GM18868 (cell line): ENCODE data around the gene INTS1.

Experiments used
- ATAC-seq: cut with Tn5 transposase; IDR thresholded peaks from one replicate; pipeline ENCODE4 v1.9.1; 2021; ENCODE audit warnings: mild to moderate bottlenecking, moderate library complexity; ENCODE audit not compliant: unreplicated experiment

Gene INTS1

DNA sequence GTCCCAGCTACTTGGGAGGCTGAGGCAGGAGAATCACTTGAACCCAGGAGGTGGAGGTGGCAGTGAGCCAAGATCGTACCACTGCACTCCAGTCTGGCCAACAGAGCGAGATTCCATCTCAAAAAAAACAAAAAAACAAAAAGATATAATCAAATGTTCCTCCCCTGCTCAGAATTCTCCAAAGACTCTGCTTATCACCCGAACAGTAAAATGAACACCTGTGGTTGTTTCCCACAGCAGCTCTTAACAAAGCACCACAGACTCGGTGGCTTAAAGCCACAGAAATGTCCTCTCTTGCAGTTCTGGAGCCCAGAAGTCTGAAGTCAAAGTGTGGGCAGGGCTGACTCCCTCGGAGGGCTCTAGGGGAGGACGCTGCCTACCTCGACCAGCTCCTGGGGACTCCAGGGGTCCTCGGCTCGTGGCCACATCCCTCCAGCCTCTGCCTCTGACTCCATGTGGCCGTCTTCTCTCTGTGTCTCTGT is 4.1 kb upstream of the INTS1 start:
- no peak for ATAC-seq

DNA sequence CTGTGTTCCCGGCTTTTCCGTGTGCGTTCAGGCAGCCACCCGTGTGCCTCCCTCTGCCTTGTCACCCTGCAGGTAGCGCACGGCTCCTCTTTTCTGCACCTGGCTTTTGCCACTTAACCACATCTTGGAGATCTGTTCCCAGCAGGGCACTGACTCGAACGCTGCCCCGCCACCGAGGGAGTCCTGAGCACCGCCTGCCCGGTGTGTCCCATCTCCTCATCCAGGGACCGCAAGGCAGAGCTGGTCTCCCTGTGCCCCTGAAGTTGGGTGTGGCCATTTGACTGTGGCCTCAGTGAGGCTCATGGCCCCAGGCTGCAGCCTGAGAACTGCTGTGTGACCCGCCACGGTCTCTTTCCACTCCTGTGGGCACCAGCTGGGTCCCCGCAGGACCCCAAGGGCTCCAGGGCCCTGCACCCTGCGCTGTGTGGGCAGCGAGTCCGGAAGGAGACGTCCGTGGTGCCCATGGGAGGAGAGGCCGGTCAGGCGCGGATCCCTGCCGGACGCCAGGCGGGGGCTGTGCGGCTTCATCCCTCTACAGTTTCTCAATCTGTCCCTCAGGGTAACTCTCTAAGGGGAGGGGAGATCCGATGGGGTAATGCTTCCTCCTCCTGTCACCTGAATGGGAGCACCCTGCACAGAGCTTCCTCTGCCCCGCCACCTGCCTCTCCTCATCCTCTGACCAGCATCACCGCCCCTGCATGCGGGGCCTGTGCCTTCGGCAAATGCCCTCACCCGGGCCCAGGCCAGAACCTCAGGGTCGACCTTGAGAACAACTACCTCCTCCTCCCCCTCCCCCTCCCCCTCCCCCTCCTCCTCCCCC is 1.8 kb upstream of the INTS1 start:
- ATAC-seq, result no peak

DNA sequence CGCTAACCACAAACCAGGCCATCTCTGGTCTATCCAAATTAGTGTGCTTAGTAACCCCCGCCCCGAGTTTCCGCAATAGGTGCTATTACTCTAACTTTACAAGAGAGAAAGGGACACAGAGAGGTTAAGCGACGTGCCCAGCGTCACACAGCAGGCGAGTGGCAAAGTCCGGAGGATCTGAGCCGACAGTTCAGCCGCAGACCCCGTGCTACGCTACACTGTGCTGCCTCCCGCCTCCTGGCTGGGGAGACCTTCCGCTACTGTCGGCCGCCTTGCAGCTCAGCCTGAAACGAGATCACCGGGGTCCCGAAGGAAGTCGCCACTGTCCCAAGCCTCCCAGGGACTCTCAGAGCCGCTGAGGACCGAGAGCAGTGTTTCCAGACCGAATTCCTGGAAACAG is 799 bp downstream of the INTS1 start:
- ATAC-seq, result no peak

DNA sequence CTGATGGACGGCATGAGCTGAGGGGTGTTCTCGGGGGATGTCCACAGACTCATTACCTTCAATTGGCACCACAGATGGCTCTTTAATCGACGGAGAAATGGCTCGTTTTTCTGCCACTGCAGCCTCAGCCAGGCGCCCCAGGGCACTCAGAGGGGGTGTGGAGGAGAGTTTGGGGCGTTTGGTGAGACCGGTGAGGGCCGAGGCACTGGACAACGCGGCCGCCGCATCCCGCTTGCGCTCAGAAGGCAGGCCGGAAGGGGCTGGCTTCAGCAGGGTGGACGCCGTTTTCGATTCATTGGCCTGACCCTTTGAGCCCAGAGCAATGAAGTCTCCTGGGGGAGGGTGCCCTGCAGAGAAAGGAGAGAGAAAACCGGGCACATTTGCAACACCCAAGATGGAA is 1.3 kb downstream of the INTS1 start:
- no peak for ATAC-seq

DNA sequence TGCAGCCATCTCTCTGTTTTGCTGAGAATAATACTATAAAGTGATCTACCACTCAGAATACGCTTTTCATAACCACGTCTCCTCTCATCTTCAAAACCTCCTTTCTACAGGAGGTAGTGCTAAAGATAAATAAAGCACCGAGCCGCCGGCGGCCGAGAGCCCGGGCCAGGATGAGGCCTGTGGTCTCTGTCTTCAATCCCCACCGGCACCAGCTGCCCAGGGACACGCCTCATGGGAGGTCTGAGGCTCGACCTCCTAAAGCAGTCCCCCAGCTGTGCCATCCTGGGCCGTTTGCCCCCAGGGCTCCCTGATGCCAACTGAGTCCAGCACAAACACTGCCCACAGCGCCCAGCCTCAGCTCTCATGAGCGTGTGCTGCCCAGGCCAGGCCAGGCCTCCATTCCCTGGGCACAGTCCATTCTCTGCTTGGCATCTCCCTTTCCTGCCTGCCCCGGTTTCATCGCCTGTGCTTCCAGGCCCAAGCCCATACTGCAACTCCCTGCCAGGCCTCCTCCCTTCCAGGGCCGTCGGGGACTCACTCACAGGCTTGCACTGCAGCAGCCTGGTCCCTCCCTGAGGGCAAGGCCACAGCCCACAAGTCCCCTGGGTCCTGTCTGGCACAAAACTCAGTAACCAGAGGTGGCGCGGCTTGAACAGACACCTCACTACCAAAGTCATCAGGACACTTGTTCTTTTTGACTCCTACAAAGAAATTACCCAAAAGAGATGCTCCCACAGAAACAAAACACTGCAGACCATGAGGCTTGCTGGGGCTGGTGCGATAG is 2.5 kb downstream of the INTS1 start:
- no peak for ATAC-seq

DNA sequence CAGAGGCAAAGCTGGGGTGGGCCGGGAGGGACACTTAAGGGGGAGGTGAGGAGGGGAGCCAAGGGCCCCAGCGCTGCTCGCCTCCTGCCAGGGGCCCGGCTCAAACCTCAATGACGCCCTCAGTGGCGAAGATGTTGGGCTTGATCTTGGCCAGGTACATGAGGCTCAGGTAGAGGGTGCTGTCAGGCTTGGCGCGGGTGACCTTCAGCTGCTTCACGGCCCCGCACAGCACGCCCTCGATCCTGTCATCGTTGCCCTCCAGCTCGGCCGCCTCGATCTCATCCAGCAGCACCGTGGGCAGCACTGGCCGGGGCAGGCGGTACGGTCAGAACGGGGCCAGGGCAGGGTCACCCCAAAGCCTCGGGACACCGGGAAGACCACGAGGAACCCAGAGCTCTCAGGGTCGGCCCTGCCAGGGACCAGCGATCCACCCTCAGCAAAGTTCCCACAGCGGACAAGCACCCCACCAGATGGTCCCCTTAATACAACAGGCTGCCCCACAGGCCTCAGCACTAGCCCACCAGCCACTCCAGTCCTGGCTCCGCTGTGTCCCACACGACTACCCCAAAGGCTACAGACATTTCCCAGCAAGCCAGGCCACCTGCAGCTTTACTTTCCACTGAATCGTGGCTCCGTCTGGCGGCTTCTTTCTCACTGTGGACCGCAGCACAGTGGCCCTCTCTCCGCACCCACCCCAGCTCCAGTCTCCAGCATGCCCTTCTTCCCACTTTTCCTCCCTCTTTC is 4.0 kb downstream of the INTS1 start:
- no peak for ATAC-seq

DNA sequence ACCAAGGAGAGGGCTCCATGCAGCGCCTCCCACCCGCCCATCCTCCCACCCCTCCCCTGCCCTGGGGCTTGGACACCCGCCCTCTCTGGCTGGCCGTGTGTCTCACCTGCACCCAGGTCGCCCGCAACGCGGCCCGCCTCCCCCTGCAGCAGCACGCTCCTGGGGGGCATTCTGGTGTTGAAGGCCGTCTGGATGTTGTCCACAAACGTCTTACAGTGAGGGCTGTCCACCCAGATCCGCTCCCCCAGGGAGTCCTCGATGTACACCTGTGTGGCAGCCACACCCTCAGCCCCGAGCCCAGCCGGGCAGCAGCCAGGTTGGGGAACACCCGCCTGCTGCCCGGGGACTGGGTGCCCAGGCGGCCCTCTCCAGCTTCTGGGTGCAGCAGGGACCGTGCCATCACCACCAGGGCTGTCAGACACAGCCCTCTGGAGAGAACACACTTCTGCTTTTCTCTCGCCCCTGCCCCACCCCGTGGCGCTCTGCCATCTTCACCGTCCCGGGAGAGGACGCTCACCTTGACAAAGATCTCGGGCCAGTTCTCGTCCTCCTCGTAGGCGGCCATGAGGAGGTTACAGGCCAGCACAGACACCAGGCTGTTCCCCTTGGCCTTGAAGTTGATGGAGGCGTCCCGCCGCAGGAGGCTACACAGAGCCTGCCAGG is 4.7 kb downstream of the INTS1 start:
- ATAC-seq, result no peak

DNA sequence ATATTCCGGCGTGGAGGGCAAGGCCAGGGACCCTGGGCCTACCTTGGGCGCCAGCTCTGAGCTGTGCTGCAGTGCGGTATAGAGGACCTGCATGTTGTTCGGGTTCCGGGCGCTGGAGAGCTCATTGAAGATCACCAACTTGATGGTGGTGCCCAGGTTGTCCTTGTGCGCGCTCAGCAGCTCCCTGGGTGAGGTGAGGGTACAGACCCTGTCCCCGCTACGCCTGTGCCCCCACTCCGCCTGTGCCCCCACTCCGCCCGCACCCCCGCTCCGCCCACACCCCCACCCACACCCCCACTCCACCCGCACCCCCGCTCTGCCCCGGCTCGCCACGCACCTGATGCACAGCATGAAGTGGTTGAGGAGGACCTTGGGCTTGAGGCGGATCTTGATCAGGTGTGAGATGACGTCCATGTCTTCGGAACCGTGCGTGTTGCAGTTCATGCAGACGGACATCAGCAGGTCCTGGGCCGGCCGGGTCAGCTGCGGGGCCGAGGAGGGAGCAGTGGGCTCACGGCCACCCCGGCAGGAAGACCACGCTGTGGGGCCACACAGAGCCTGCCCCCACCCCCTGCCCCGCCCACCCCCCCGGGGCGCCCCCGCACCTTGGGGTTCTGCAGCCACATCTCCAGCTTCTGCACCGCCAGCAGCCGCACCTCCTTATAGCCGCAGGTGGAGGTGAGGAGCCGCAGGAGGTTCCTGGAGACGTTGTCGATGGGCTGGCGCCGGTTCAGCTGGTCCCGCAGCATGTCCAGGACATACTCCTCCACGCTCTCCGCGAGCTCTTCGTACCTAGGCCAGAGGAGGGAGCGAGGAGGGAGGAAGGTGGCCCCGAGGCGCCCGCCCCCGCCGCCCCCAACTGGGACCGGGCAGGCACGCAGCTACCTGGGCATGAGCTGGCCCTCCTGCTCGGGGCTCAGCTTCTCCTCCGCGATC is 5.6 kb downstream of the INTS1 start:
- no peak for ATAC-seq

DNA sequence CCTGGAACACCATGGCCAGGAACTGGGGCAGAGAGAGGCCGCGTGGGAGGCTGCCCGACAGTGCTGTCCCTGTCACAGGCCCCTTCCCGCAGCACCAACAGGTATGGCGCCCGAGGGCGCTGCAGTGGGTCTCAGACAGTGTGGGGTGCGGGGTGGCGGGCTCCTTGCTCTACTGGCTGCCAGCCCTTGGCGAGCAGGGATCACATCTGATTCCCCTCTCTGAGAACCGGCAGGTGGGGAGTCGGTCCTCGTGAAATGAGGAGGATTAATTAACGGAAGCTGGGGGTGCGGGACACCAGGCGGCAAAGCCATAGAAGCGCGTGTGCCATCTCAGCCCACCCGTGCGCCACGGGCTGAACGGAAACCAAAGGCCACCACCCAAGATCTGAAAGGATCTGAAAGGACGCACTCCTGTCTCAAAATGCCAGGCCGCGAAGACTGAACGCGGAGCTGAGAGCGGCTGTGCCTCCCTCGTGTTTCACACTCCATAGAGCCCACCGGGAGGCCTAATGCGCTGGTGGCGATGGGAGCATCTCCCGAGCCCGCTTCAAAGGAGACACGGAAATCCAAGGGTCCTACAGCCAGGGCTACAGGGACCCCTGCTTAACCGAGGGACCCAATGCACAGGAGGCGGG is 6.8 kb downstream of the INTS1 start:
- no peak for ATAC-seq

DNA sequence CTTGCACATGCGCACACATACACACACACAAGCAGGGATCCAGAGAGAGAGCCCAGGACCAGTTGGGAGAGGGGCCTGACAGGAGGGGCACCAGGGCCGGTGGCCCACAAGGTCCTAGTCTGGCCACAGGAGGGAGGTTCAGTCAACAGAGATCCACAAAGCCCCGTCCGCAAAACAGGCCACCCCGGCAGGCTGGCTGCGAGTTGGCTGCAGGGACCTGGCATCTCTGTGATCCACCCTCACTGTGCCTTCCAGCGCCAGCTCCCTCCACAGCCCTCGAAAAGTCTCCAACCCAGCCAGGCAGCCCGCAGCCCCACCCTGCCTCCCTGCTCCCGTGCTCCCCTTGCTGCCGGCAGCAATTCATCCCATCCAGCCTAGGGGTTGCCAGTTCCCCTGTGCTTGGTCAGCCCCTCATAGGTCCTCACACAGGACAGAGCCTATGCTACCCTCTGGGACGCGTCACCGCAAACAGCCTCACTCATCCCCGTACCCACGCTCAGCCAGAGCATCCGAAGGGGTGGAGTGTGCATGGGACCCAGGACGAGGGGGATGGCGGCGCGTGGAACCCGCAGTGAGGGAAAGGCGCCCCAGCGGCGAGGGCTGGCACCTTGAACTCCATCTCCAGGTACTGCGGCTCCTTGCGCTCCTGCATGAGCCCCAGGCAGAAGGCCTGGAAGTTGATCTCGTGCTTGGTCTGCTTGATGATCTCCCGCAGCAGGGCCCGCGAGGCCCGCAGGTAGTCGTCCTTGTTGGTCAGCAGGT is 7.5 kb downstream of the INTS1 start:
- ATAC-seq, result no peak

DNA sequence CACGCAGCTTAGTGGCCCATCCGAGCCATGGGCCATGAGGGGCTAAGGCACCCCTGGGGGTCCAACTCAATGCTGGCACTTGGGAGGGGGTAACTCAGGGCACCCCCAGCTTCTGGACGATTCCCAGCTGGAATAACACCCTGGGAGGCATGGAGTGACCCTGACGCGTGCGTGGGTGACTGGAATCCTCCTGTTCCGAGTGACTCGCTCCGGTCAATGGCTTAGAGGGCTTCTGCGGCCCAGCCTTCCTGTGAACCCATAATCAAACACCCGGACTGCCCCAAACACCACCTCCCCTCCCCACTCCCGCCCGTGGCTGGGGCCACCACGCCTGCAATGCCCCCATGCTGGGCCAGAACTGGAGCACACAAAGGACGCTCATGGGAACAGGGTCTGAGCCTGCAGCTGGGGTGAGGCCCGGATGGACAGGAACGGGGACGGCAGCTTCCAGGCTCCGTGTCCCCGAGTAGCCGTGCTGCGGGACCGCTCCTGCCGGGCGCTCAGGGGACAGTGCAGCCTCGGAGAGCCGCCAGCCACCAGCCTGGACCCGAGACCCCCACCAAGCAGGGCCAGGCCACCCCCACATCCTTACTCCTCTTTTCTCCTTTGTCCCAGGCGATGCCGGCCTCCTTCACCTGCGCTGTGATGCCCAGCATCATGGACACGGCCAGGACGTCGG is 8.5 kb downstream of the INTS1 start:
- ATAC-seq, result no peak

DNA sequence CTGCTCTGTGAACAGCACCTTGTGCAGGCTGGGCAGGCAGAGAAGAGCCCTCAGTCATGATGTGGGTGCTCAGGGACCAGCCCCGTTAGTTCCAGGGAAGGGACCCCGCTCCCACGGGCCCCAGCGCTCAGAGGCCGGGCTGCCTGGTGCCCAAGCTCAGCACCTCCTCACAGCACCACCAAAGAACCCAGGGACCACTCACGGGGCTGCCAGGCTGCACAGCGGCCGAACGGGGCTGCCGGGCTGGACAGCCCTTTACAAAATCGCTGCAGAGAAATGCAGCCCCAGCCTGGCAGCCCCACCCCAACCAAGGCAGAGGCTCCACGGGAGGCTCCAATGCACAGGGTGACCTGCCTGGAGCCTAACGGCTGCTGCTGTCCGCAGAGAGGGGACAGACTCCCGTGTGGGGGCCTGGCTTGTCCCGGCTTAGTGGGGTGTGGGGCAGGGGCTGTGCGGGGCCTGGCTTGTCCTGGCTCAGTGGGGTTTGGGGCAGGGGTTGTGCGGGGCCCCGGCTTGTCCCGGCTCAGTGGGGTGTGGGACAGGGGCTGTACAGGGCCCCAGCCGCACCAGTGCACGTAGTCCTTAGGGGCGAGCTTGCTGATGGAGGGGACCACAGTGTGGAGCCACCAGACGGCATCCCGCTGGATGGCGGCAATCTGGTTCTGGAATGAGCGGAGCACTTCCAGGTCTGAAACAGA is 9.2 kb downstream of the INTS1 start:
- ATAC-seq, result no peak

DNA sequence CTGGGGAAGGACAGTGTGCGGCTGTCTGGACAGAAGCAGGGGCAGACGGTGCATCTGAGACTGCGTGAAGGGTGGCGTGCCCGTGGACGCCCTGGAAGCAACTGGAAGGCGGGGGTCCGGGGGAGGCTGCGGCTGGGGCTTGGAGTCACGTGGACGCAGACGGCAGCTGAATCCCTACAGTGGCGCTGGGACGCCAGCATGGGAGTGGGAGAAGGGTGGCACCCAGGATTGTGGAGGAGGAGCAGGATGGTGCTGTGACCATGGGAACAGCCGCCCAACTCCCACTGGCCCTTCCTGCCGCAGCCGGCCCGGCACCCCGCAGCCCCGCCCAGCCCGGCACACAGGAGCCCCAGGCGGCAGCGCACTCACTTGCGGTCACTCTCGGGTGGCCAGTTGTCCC is 9.7 kb downstream of the INTS1 start:
- ATAC-seq, result no peak

DNA sequence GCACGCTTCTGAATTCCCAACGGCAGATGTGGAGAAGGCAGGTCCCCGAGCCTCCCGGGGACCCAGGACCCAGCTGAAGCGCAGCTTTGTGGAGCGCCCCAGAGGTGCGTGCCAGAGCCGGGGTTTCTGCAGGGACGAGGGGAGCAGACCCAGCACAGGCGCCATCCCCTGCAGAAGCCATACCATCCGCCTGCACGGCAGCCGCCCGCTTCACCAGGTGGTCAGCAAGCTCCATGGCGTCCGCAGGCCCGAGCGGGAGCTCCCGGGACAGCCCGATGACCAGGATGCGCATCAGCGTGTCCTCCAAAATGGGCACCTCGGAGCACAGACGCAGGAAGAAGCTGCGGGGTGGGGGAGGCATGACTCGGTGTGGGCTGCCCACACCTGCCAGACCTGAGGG is 10.6 kb downstream of the INTS1 start:
- no peak for ATAC-seq

DNA sequence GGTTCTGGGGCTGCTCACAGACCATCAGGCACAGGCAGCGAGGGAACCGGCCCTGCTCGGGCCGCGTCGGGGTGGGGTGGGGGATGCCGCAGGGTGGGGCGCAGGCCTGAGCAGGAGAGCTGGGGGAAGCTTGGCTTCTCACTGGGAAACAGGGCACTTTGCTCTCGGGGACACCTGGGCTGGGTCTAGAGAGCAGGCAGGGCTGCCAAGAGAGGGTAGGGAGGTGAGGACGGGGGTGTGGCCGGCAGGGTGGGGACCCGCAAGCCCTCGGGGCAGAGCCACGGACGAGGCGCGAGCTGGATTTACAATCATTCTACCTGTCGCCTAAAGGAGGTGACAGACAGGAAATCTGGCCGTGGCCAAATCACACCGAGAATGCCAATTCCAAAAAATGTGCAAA is 11.1 kb downstream of the INTS1 start:
- no peak for ATAC-seq

DNA sequence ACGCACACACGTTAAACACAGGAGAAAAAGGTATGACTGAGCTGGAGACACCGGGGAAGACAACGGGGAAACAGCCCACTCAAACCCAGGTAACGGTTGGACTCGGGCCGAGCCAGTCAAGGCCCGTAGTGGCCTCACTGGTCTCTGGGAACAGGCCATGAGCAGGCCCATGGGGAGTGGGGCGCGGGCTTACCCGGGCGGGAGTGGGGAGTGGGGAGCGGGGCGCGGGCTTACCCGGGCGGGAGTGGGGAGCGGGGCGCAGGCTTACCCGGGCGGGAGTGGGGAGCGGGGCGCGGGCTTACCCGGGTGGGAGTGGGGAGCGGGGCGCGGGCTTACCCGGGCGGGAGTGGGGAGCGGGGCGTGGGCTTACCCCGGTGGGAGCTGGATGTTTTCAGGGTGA is 11.5 kb downstream of the INTS1 start:
- no peak for ATAC-seq

DNA sequence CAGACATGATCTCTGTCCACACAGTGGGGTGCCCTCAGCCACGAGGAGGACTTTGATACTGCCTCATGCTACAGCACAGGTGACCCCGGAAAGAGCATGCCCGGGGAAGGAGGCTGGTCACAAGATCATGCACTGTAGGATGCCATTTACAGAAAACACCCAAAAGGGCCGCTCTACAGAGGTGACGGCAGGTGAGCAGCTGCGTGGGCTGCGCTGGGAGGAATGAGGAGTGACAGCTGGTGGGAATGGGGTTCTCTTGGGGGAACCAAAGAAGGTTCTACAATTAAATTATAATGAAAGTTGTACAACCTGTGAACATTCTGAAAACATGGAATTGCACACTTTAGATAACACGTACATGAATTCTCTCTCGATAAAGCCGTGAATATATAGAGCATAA is 12.0 kb downstream of the INTS1 start:
- no peak for ATAC-seq

DNA sequence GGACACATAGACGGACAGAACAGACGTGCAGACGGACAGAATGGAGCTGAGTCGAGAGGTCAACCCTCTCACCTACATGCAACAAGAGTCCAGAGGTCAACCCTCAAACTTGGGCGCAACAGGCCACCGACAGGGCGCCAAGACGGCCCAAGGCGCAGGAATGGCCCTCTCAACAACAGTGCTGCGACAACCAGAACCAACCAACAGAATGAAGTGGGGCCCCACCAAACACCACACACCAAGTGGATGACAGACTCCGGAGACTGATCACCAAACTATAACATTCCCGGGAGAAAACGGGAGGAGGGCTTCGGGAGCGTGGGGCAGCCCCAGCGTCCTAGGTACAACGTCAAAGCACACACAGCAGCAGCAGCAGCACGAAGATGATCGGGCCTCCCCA is 13.4 kb downstream of the INTS1 start:
- no peak for ATAC-seq
